Brain pericyte (primary cell): ENCODE results near the gene APELA.
"Not testable (repeated sequence)": the region's sequence is repeated elsewhere in the genome, so short reads cannot be mapped to it uniquely, and the experiment has no call there.

ENCODE experiments used
- DNase-seq: peaks from one replicate; pipeline ENCODE4 v3.0.0-alpha.2; 2012; ENCODE audit warnings: low read depth, low spot score

The APELA gene, protein sequence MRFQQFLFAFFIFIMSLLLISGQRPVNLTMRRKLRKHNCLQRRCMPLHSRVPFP

DNA sequence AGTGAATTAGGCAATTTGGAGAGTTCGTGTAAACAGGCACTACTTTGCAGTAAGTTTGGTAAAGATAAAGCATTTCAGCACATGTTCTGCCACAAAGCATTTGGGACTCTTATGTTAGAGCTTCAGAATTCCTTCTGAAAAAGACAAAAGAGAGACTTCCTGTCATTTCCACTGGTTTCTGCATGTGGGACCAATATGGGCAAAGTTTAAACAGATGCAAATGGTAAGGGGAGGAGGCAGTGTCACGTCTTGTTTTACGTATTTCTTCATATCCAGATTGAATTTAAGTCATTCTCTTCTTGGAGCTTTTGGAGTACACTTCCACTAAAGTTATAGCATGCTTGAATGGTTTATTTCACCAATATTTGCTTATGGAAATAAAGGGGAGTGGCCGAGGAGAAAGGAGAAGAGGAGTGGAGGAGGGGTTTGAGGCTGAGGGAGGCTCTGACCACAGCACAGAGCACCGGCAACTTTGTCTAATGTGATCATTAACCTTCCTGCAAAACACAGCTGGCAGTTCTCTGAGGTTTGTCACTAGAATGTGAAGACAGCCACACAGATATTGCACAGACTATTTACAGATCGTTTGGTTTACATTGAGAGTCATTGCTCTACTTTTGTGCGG, at the start of gene APELA:
Gene APELA, plus strand, starts transcription at position 479 of the 625 bp plus-strand sequence. CDS start 154 bp downstream, outside the sequence.
- DNase-seq: no peak

DNA sequence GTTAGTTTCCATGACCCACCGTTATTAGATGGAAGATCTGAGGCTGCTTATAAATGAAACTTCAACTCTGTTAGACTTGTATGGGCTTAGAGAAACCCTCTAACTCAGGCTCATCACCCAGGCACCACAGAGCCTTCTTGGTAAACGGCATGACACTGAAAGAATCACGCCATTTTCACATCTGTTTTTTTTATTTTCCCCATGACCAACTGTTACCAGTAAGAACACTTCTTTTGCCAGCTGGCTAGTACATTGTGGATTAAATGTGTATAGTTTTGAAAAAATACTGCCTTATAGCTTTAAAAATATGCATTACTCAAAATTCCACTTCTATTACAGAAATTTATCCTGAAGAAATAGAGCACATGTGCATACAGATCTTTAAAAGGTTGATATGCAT, 48.0 kb upstream of the APELA start:
- no peak for DNase-seq

DNA sequence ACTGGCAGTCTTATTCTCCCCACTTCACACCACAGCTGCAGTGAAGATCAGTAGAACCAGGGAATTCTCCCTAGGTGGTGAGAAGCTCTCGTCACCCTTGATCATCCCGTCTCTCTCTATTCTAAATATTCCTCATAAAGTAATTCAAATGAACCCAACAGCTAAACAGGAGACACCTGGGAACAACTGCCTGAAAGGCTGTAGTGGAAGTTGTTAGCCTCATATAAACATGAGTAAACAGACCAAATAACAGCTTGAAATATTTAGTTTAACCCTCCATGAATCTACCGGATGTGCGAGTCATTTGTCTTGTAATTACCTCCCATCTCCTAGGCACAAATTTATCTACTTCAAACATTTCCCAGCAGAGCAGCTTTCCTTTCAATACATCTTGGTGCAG, 30.4 kb upstream of the APELA start:
- no peak for DNase-seq

DNA sequence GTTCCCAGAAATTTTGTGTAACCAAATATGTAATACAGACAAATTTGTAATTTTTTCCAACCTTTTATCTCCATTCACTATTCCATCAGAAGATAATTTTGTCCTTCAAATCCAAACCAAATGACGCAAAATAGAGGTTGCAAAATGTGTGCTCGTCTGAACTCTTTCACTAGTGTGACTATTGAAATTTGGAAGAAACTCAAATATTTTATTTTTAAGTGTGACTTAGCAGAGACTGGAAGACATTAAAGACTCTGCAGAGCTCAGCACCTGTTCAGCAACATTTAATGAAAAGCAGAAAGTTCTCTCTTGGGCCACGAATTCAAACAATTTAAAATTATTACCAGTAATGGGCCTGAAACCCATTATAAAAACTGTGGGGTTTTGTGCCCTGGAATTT, 30.0 kb upstream of the APELA start:
- DNase-seq: no peak

DNA sequence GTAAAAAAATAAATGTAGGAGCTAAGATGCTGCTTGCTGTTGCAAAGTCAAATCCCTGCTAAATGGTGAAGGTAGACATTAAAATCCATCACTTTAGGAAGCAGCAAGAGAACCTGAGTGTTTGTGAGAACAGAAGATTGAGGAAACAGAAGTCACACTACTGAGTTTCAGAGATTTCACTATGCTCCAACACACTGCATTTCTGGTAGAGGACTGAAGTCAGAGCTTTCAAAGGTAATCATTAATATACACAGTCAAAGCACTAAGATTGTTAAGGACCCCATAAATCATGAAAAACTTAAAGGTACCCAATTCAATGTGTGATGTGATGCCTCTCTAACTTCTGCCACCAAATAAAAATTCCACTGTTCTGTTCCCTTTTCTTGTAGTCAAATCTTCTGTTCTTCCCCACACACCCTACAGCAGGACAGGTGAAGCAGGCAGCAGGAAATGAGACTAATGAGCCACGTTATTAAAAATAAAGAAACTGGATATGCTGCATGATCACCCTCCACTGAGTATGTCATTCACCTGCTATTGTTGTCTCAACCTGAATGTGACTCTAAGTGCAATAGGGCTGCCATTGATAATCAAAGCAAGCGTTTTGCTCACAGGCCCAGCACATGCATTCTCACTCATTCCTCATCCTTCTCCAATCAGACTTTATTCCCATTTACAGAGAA, 28.9 kb upstream of the APELA start:
- DNase-seq: no peak

DNA sequence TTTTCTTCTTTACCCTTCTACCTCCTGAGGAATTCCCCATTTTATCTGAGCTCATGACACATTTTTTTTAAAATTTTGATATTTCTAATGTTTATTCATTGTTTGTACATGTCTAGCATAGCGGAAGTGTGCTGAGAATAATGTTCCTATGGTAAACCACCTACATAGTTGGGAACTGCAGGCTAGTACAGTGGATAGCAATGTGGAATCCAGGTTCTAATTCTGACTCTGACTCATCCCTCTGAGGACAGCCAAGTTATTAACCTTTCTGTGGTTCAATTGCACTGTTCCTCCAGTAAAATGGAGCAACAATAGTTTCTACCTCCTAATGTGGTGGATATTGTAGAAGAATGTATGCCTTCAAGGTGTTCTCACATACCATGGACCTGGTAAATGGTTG, 20.6 kb upstream of the APELA start:
- DNase-seq: no peak

DNA sequence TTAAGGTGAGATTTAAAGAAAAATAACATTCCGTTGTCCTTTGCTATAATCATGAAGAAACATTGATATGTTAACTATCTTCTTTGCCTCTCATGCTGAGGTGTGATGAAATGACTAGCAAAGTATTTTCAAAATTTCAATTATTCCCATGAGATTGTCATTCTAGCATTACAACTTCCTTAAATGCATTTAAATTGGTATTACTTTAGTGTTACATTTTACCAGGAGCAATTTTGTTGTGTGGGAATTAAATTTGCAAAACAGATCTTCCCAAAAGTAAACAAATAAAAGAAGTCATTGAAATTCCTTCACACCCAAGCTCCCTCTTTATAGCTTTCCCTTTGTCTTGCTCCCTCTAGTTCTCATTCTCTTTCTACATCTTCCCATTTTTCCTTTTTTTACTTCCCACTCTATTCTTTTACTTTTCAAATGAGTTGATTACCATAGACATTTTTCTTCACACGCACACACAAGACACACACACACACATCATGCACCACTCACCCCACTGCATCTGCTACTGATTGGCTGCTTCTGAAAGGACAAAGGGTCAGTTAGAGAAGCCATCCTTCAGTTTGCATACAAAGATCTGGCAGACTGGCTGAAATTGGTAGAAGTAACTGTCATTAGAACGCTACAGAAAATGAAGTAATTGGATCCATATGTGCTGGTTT, 10.0 kb upstream of the APELA start:
- no peak for DNase-seq

DNA sequence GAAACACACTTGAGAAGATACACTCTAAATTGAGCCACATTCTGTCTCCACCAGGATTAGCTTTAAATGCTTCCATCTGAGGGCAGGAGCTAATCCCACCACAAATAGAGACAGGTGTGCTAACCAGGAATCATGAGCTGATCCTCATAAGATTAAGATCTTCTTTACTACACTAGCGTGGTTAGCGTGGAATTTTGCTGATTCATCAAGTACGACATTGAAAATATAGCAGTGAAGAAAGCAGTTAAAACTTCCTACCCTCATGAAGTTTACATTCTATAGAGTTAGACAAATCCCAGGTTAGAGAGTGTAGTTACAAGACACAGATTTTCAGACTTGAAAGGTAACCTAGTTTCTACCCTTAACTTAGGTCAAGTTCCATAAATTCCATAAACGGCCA, 5.3 kb upstream of the APELA start:
- DNase-seq: no peak

DNA sequence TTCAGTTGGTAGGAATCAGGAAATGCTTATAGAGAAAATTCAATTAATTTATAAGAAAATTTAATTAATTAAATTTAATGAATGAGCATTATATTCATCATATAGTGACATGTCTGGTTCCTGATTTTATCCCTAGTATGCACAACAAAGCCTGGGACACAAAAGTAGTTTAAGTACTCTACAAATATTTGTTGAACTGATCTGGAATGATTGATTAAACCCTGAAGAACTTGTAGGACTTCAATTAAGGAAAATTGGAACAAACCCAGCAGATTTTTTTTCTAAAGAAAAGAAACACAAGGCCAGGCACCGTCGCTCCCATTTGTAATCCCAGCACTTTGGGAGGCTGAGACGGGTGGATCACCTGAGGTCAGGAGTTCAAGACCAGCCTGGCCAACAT, 4.5 kb upstream of the APELA start:
- no peak for DNase-seq

DNA sequence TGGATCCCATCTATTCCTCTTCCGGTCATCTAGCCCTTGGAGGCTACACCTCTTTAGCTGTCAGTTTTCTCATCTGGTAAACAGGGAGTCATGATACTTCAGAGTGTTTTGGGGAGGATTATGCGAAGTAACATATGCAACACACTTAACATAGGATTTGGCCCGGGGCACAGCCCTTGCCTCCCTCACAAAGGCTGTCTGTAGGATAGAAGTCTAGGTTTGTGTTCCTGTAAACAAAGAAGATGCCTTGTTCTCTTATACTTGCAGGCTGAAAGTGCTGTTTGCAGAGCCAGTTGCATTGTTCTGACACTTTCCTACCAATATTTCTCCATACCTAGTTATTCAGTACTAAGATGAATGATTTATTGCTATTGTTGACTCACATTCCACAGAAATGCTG, 2.2 kb upstream of the APELA start:
- no peak for DNase-seq

DNA sequence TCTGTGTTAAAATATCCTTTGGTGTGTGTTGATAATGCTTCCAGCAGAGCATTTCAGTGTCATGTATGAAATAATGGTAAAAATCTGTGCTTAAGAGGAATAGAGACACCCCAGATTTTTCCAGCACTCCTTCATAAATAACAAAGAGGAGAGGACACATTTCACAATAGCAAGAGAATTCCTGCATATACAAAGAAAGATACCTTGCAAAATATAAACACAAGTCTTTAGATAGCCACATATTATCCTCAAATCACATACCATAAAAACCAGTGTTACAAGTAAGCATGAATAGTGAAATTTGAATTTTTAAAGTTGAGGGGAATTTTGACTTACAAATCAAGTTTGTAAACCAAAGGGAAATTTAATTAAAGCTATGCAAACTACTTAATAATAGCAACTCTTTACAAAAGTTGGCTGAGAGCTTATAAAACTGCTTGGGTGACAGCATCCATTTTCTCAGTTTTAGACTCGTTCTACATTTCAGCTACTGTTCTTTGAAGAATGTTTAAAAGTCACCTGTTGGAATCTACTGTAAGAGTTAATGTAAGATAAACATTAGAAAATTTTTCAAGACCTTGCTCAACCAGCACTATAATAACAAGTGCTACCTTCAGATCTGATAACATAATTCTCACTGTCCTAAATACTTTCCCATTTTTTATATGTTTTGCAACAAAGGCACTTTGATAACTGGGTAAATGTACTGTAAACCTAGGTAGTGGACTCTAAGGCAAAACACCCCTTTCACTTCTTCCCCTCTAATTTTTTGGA, 3.7 kb downstream of the APELA start:
- DNase-seq: no peak

DNA sequence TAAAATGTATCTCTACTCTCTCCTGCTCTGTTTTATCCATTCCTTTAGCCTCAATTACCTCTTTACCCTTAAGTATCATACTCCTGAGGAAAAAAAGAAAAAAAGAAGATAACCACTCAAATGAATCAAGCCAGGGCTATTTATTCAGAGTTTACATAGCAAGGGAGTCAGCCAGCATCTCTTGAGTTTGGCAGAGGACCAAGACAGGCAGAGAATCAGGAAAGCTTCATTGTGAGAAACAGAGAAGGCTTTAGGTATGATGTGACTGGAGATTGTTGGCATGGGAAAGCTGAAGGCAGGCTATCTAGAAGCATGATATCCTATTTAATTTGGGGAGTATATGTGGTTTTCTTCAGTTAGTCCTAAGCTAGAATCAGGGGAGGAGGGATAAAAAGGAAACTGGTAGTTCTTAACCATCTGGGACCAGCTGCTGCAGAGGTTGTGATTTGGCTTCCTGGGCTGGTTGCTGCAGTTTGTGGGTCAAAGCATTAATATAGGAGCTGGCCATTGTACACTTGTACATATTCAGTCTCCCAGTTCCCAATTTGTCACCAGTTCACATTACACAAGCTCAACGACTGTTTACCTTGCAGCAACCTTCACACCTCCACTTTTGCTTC, 11.2 kb downstream of the APELA start:
- no peak for DNase-seq

DNA sequence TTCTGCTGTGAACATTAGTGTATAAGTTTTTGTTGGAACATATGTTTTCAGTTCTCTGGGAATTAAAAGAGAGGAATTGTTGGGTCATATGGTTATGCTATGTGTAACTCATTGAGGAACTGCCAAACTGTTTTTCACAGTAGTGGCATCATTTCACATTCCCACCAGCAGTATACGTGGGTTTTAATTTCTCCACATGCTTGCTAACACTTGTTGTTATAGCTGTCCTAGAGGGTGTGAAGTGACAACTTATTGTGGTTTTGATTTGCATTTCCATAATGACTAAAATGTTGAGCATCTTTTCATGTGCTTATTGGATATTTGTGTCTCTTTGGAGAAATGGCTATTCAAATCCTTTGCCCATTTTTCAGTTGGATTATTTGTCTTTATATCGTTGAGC, 13.7 kb downstream of the APELA start:
- DNase-seq: no peak

DNA sequence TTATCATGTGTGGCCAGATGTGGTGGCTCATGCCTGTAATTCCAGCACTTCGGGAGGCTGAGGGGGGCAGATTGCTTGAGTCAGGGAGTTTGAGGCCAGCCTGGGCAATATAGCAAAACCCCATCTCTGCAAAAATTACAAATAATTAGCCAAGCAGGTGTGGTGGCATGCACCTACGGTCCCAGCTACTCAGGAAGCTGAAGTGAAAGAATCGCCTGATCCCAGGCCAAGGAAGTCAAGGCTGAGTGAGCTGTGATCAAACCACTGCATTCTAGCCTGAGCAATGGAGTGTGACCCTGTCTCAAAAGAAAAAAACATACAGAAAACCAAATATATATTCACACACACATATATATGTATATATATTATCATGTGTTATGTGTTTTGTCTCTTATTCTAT, 15.0 kb downstream of the APELA start:
- DNase-seq: no peak

DNA sequence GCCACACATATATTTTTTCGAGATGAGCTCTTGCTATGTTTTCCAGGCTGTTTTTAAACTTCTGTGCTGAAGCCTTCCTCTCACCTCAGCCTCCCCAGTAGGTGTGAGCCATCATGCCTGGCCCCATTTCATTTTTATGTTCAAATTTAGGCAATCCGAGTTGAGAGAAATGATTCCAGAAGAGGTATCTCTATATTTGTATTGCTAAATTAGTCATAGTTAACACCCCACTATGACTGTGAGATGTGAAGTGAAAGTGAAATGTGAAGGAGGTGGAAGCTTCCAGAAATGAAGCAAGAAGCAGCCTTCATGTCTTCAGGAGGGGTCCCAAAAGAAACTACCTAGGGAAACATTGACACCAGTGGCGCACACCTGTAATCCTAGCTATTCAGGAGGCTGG, 17.7 kb downstream of the APELA start:
- DNase-seq: no peak

DNA sequence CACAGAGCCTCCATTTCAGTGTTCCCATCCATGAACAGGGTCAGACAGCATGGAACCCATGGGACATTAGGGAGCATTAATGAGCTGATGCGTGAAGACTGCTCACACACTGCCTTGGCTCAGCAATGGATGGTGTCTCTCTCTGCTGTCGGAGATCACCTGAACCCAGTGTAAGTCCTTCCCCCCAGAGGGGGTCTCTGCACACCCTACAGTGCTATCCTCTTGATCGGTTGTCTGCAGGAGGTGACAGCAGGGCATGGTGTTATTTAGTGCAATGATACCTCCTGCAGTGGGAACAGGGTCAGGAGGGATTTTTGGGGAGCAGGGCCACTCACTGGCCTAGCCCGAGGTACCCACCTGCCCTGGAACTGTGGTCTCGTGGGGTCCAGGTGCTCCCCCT, 25.6 kb downstream of the APELA start:
- no peak for DNase-seq

DNA sequence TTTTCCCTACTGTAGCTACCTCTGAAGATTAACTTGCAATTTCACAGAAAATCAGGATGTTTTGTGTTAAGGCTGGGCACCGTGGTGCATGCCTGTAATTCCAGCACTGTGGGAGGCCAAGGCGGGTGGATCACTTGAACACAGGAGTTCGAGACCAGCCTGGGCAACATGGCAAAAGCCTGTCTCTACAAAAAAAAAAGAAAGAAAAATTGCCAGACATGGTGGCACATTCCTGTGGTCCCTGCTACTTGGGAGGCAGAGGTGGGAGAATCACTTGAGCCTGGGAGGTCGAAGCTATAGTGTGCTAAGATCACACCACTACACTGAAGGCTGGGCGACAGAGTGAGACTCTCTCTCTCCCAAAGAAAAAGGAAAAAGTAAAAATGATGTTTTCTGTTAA, 27.4 kb downstream of the APELA start:
- no peak for DNase-seq

DNA sequence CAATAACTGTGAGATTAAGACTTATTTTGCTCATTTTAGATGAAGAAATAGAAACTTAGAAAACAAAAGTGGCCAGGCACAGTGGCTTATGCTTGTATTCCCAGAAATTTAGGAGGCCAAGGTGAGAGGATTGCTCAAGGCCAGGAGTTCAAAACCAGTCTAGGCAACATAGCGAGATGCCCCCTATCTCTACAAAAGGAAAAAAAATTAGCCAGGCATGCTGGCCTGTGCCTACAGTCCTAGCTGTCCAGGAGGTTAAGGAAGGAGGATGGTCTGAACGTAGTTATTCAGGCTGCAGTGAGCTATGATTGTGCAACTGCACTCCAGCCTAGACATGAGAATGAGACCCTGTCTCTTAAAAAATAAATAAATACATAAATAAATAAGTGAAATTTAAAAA, 28.0 kb downstream of the APELA start:
- DNase-seq: no peak

DNA sequence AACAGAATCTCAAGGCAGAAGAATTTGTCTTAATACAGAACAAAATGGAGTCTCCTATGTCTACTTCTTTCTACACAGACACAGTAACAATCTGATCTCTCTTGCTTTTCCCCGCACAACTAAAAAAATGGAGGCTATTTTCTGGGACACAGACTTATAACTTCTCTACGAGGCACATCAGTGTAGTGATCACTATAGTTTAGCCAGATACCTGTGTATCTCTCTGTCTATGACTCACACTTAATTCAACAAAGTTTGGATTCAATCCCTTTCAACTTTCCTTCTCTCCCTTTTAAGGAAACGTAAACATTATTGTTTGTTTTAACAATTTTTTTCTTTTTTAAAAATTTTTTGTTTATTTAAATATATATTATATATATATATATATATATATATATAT, 29.4 kb downstream of the APELA start:
- no peak for DNase-seq

DNA sequence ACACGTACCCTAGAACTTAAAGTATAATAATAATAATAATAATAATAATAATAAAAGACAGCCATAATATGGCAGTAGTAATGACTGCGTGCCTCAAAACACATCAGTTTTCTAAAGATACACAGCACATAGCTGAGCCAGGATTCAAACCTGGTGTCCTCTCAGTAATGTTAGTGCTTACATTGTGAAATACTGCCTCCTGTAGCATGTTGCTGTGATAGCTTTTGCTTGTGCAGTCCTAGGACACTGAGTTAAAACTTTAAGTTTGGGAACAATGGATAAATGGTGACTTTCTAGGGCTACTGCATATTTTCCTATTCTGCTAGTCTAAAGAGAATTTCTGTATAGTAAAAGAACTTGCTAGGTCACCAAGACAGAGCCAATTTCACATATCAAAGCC, 36.5 kb downstream of the APELA start:
- not testable (repeated sequence) for DNase-seq

DNA sequence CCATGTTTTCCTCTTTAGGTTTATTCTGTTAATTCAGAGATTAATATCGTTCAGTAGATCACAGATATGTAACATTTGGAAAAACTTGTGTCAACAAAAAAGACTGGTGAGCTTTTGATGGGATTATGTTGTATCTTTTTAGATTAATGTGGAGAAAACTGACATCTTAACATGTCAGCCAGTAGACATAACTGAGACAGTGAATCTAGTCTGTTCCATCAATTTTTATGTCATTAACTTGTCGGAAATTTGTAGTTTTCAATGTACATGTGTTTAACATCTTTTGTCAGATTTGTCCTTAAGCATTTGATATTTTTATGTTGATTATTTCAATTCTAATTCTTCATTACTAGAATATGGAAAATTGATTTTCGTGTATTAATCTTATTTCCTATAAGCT, 42.0 kb downstream of the APELA start:
- DNase-seq: no peak
